PC-3 (cell line): ENCODE data around the gene GPSM3.

Experiments
- CTCF ChIP-seq: fragments of 300-600 bp; sonication (generic); conservative IDR thresholded peaks from 2 replicates; pipeline ENCODE4 v1.5.1; 2017; ENCODE audit warnings: antibody characterized with exemption, low read depth, mild to moderate bottlenecking, low read length
- EZH2 ChIP-seq: fragments of 300-600 bp; sonication (generic); IDR thresholded peaks from one replicate; pipeline ENCODE4 v1.6.1; 2017; ENCODE audit warnings: antibody characterized with exemption, mild to moderate bottlenecking, low read length; ENCODE audit not compliant: unreplicated experiment
- EZH2phosphoT487 ChIP-seq: fragments of 300-600 bp; sonication (generic); IDR thresholded peaks from 2 replicates; pipeline ENCODE4 v1.6.1; 2018; ENCODE audit warnings: mild to moderate bottlenecking, antibody characterized with exemption, low read length, borderline replicate concordance

GRCh38 chr6:32158052-32158451 lies 34.4 kb downstream of the GPSM3 start:
- TF ChIP-seq CTCF (no peak), EZH2 (no peak), EZH2phosphoT487 (no peak)
